Esophagus squamous epithelium (tissue), 5 donors: ENCODE measurements around the gene CDK18. TPM values are rescaled to one million over a fixed set of nuclear protein-coding genes. Genes with fewer than 3 reads are reported as not detected.

Experiments used
- DNase-seq: peaks from one replicate; lab custom pipeline; 2025; lab: John Stamatoyannopoulos, UW
- H3K27ac ChIP-seq, 4 donors: fragments of 200-600 bp; sonication (generic); one replicate each; pipeline ENCODE4 v1.5.1; 2016 to 2019; ENCODE audit warnings: mild to moderate bottlenecking in 1 of 4
- H3K27me3 ChIP-seq, 4 donors: fragments of 200-600 bp; sonication (generic); 1 replicate in 3 of 4; 2 replicates in 1 of 4; pipeline versions ENCODE4 v1.5.1 to v1.6.0; 2017 to 2021; ENCODE audit warnings: antibody characterized with exemption in 1 of 4
- H3K36me3 ChIP-seq, 3 donors: fragments of 200-600 bp; sonication (generic); one replicate each; pipeline ENCODE4 v1.5.1; 2016 to 2019
- H3K4me1 ChIP-seq, 3 donors: fragments of 200-600 bp; sonication (generic); one replicate each; pipeline ENCODE4 v1.5.1; 2017 to 2019
- H3K4me3 ChIP-seq, 4 donors: fragments of 200-600 bp; sonication (generic); 1 replicate in 3 of 4; 2 replicates in 1 of 4; pipeline ENCODE4 v1.5.1; 2016 to 2019; ENCODE audit warnings: mild to moderate bottlenecking in 2 of 4, moderate library complexity in 1 of 4
- H3K9me3 ChIP-seq, 3 donors: fragments of 200-600 bp; sonication (generic); one replicate each; pipeline ENCODE4 v1.5.1; 2016 to 2019
- POLR2A ChIP-seq, 4 donors: fragments of 450-650 bp; IDR thresholded peaks; one replicate each; pipeline ENCODE4 v1.6.1; 2017; ENCODE audit warnings: antibody characterized with exemption in 4 of 4, mild to moderate bottlenecking in 4 of 4, moderate library complexity in 3 of 4
- WGBS, 2 donors: methylation state at CpG; one replicate each; pipeline ENCODE4 v1.1.5; 2018; 5-methylcytosine and 5-hydroxymethylcytosine counted together
- intact Hi-C: fragments of 100-400 bp; cut with DNase I; formaldehyde crosslinking; loops from one replicate; pipeline ENCODE4 v1.15.0; 2022
- total RNA-seq, 4 donors: library from RNA; depleted of rRNA; stranded (reverse); fragments of >200 nt; gene quantifications; one replicate each; pipeline ENCODE4 v1.1.0, GENCODE V29; 2016
- TF ChIP-seq, protein P1 (sequence below), 6 experiments: fragments of 450-650 bp in 4 of 6; fragments of 200-600 bp in 2 of 6; sonication (generic) in 2 of 6; IDR thresholded peaks; one replicate each; pipeline ENCODE4 v1.5.1; 2016 to 2019; ENCODE audit warnings: antibody characterized with exemption in 6 of 6, mild to moderate bottlenecking in 4 of 6, moderate library complexity in 4 of 6
- donor health status: DM: yes; HTN: yes; CAD: no.

CDK18 gene
- total RNA-seq, 4 donors from 2014 or later: 2.5 to 10.7 (median 6.3) TPM

- Histone ChIP-seq H3K36me3 (no peaks in the 10 kb centered on the region), H3K4me3 (no peak overlapping the region), H3K27me3 (no peaks in the 10 kb centered on the region), H3K4me1 (peaks cover 0 to 37% (median 6%) of the 10 kb centered on the region in 3 donors), H3K27ac (no peak overlapping the region), H3K9me3 (no peaks in the 10 kb centered on the region)
- WGBS, 2 donors: 95 to 100% methylated on average over 4 of the region's 4 CpGs
- no peak for DNase-seq
- intact Hi-C loops: no loop called here
- TF ChIP-seq, protein P1, sequence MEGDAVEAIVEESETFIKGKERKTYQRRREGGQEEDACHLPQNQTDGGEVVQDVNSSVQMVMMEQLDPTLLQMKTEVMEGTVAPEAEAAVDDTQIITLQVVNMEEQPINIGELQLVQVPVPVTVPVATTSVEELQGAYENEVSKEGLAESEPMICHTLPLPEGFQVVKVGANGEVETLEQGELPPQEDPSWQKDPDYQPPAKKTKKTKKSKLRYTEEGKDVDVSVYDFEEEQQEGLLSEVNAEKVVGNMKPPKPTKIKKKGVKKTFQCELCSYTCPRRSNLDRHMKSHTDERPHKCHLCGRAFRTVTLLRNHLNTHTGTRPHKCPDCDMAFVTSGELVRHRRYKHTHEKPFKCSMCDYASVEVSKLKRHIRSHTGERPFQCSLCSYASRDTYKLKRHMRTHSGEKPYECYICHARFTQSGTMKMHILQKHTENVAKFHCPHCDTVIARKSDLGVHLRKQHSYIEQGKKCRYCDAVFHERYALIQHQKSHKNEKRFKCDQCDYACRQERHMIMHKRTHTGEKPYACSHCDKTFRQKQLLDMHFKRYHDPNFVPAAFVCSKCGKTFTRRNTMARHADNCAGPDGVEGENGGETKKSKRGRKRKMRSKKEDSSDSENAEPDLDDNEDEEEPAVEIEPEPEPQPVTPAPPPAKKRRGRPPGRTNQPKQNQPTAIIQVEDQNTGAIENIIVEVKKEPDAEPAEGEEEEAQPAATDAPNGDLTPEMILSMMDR (IDR thresholded peaks at IDR 0.05): no peak
- TF ChIP-seq POLR2A (IDR thresholded peaks at IDR 0.05): no peak
Observed at GRCh38 chr1:205520709-205521108, 16.2 kb downstream of the CDK18 start.

DNA sequence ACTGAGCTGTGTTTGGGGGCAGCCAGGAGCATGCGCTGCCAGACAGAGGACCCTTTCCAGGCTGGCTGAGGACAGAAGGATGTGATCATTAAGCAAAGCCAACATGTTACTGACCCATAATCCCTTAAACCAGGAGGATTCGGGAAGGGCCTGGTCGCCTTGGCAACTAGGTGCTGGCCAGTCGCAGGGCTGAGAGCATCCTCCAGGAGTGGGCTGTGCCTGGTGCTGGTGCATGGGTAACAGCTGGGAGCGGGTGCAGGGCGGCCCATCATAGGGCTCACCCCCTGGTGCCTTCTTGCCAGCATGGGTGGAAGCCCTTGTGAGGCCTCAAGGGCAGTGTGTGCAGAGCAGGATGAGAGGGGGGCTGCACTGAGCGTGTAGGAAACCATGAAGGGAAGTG lies 17.2 kb downstream of the CDK18 start:
- WGBS, 2 donors: 73 to 79% methylated on average over 4 of the region's 7 CpGs
- intact Hi-C loops: no loop called here
- H3K9me3 ChIP-seq: no peaks in the 10 kb centered on the region
- no peak overlapping the region for H3K27ac ChIP-seq
- H3K4me1 ChIP-seq: peaks cover 0 to 27% (median 6%) of the 10 kb centered on the region in 3 donors
- H3K4me3 ChIP-seq: no peak overlapping the region
- TF ChIP-seq, protein P1 (IDR thresholded peaks at IDR 0.05): no peak
- TF ChIP-seq POLR2A (IDR thresholded peaks at IDR 0.05): no peak
- H3K36me3 ChIP-seq: no peaks in the 10 kb centered on the region
- no peak for DNase-seq
- H3K27me3 ChIP-seq: no peaks in the 10 kb centered on the region

GRCh38 chr1:205522692-205523091 lies 18.2 kb downstream of the CDK18 start:
- H3K9me3 ChIP-seq: no peaks in the 10 kb centered on the region
- H3K4me3 ChIP-seq: no peak overlapping the region
- 80 to 100% methylated on average over 1 of the region's 5 CpGs for WGBS, 2 donors
- no peak for DNase-seq
- H3K27ac ChIP-seq: no peak overlapping the region
- no peaks in the 10 kb centered on the region for H3K36me3 ChIP-seq
- H3K4me1 ChIP-seq: peaks cover 0 to 20% (median 6%) of the 10 kb centered on the region in 3 donors
- TF ChIP-seq, protein P1 (IDR thresholded peaks at IDR 0.05): no peak
- TF ChIP-seq POLR2A (IDR thresholded peaks at IDR 0.05): no peak
- no peaks in the 10 kb centered on the region for H3K27me3 ChIP-seq
- intact Hi-C loops: no loop called here

GRCh38 chr1:205523261-205523890 lies 18.9 kb downstream of the CDK18 start:
- Histone ChIP-seq H3K36me3 (no peaks in the 10 kb centered on the region), H3K4me1 (peaks cover 0 to 19% (median 6%) of the 10 kb centered on the region in 3 donors), H3K4me3 (no peak overlapping the region), H3K27ac (no peak overlapping the region), H3K9me3 (no peaks in the 10 kb centered on the region), H3K27me3 (no peaks in the 10 kb centered on the region)
- WGBS, 2 donors: 75 to 83% methylated on average over 1 to 4 of the region's 16 CpGs
- intact Hi-C loops: no loop called here
- no peak for DNase-seq
- TF ChIP-seq POLR2A (IDR thresholded peaks at IDR 0.05): no peak
- TF ChIP-seq, protein P1 (IDR thresholded peaks at IDR 0.05): no peak

GRCh38 chr1:205523891-205524793 lies 19.7 kb downstream of the CDK18 start:
- peaks cover 6 to 17% (median 10%) of the 10 kb centered on the region in 3 donors for H3K4me1 ChIP-seq
- peaks cover 0 to 5% (median 0%) of the 10 kb centered on the region in 4 donors for H3K27me3 ChIP-seq
- no peaks in the 10 kb centered on the region for H3K36me3 ChIP-seq
- WGBS, 2 donors: 42 to 66% methylated on average over 13 to 14 of the region's 16 CpGs
- TF ChIP-seq, protein P1 (IDR thresholded peaks at IDR 0.05): peak; percentile 43 to 84 (median 72)
- TF ChIP-seq POLR2A (IDR thresholded peaks at IDR 0.05): no peak
- no peaks in the 10 kb centered on the region for H3K9me3 ChIP-seq
- intact Hi-C loops: no loop called here
- H3K27ac ChIP-seq: no peak overlapping the region
- H3K4me3 ChIP-seq: no peak overlapping the region
- no peak for DNase-seq
